HepG2 (cell line): ENCODE measurements around the gene BAZ2A. TPM values are rescaled to one million over a fixed set of nuclear protein-coding genes. Genes with fewer than 3 reads are reported as not detected.

Experiments used
- E2F1 ChIP-seq: sonication (generic); formaldehyde crosslinking; IDR thresholded peaks from 2 replicates; pipeline ENCODE4 v1.5.0; 2020; ENCODE audit warnings: missing genetic modification reagents
- FOXA3 ChIP-seq: IDR thresholded peaks from 2 replicates; pipeline ENCODE4 v1.6.1; 2016; ENCODE audit warnings: missing genetic modification reagents, missing compliant biosample characterization
- FOXM1 ChIP-seq: sonication (generic); formaldehyde crosslinking; IDR thresholded peaks from 2 replicates; pipeline ENCODE4 v1.5.0; 2020; ENCODE audit warnings: missing genetic modification reagents
- GABPB1 ChIP-seq: IDR thresholded peaks from 2 replicates; pipeline ENCODE4 v1.6.1; 2016; ENCODE audit warnings: mild to moderate bottlenecking, missing genetic modification reagents, moderate library complexity, missing compliant biosample characterization
- HNRNPH1 ChIP-seq: fragments of 200-400 bp; formaldehyde crosslinking; optimal IDR thresholded peaks from 2 replicates; pipeline ENCODE3; 2017; ENCODE audit warnings: mild to moderate bottlenecking, low read depth, low read length
- HOXA3 ChIP-seq: sonication (generic); formaldehyde crosslinking; IDR thresholded peaks from 2 replicates; pipeline ENCODE4 v1.5.0; 2020; ENCODE audit warnings: missing genetic modification reagents
- HOXA5 ChIP-seq: sonication (generic); formaldehyde crosslinking; IDR thresholded peaks from 2 replicates; pipeline ENCODE4 v1.4.0; 2020; ENCODE audit warnings: missing genetic modification reagents
- JDP2 ChIP-seq: sonication (generic); formaldehyde crosslinking; IDR thresholded peaks from 2 replicates; pipeline ENCODE4 v1.8.1; 2022; ENCODE audit warnings: missing genetic modification reagents, borderline replicate concordance
- KAT7 ChIP-seq: IDR thresholded peaks from 2 replicates; pipeline ENCODE4 v1.6.1; 2018; ENCODE audit warnings: borderline replicate concordance, missing compliant biosample characterization
- LBX2 ChIP-seq: sonication (generic); formaldehyde crosslinking; IDR thresholded peaks from 2 replicates; pipeline ENCODE4 v1.5.0; 2020; ENCODE audit warnings: missing genetic modification reagents, mild to moderate bottlenecking, borderline replicate concordance
- NFE2 ChIP-seq: sonication (generic); formaldehyde crosslinking; IDR thresholded peaks from 2 replicates; pipeline ENCODE4 v1.4.0; 2020; ENCODE audit warnings: missing genetic modification reagents
- PBX2 ChIP-seq: IDR thresholded peaks from 2 replicates; pipeline ENCODE4 v1.6.1; 2016; ENCODE audit warnings: control low read depth
- RARG ChIP-seq: sonication (generic); formaldehyde crosslinking; IDR thresholded peaks from 2 replicates; pipeline ENCODE4 v1.4.0; 2020; ENCODE audit warnings: low read depth, mild to moderate bottlenecking, missing genetic modification reagents
- SIX4 ChIP-seq: sonication (generic); formaldehyde crosslinking; IDR thresholded peaks from 2 replicates; pipeline ENCODE4 v1.4.0; 2020; ENCODE audit warnings: missing genetic modification reagents
- ZKSCAN8 ChIP-seq: IDR thresholded peaks from 2 replicates; pipeline ENCODE4 v1.6.1; 2016; ENCODE audit warnings: borderline replicate concordance, missing genetic modification reagents, missing compliant biosample characterization
- ZNF142 ChIP-seq: sonication (generic); formaldehyde crosslinking; IDR thresholded peaks from 2 replicates; pipeline ENCODE4 v1.4.0; 2020; ENCODE audit warnings: missing genetic modification reagents
- ZNF143 ChIP-seq: sonication (generic); formaldehyde crosslinking; IDR thresholded peaks from 2 replicates; pipeline ENCODE4 v1.4.0; 2020; ENCODE audit warnings: missing genetic modification reagents
- ZNF234 ChIP-seq: sonication (generic); formaldehyde crosslinking; conservative IDR thresholded peaks from 2 replicates; pipeline ENCODE4 v1.5.1; 2020; ENCODE audit warnings: mild to moderate bottlenecking, missing genetic modification reagents
- ZNF235 ChIP-seq: sonication (generic); formaldehyde crosslinking; IDR thresholded peaks from 2 replicates; pipeline ENCODE4 v1.8.1; 2023; ENCODE audit warnings: mild to moderate bottlenecking, missing genetic modification reagents, borderline replicate concordance
- ZNF362 ChIP-seq: sonication (generic); formaldehyde crosslinking; IDR thresholded peaks from 2 replicates; pipeline ENCODE4 v1.4.0; 2020; ENCODE audit warnings: missing genetic modification reagents, mild to moderate bottlenecking, borderline replicate concordance
- ZNF543 ChIP-seq: sonication (generic); formaldehyde crosslinking; IDR thresholded peaks from 2 replicates; pipeline ENCODE4 v1.4.0; 2020; ENCODE audit warnings: mild to moderate bottlenecking, missing genetic modification reagents
- polyA plus RNA-seq, 8 experiments: library from polyadenylated mRNA; depleted of rRNA in 3 of 8; stranded (reverse) in 7 of 8; unstranded in 1 of 8; fragments of >200 nt; fragmentation: Illumina TruSeq in 4 of 8; extraction: Trizol in 4 of 8; gene quantifications; 2 replicates each; pipeline versions ENCODE4 v1.2.1 to v1.2.3, GENCODE V29; 2011 to 2016; ENCODE audit warnings: low read depth in 4 of 8, missing spikeins in 1 of 8, mixed read lengths in 1 of 8; ENCODE audit not compliant: insufficient read depth in 1 of 8
- total RNA-seq, 5 experiments: library from RNA; depleted of rRNA; stranded (reverse); fragments of >200 nt; fragmentation: Illumina TruSeq; extraction: Trizol; gene quantifications; 2 replicates each; pipeline ENCODE4 v1.2.3, GENCODE V29; 2016; ENCODE audit warnings: low read depth in 1 of 5

BAZ2A gene
- total and polyA plus RNA-seq, 2 of the 13 experiments (the other 11 are each of a cell fraction or from before 2014, with no cell fraction given): 21.8 to 73.5 TPM

- no peak for TF ChIP-seq ZNF142
- TF ChIP-seq FOXM1: no peak
- no peak for TF ChIP-seq HOXA5
- TF ChIP-seq JDP2: no peak
- TF ChIP-seq PBX2: no peak
- TF ChIP-seq FOXA3 (CRISPR knock-in tag): peak; percentile 28; the same call in 1 of the 2 replicates
- 0 out of 2 replicates have a peak, but pooled peaks have one; percentile 27 for TF ChIP-seq HOXA3 (CRISPR knock-in tag)
- TF ChIP-seq NFE2 (CRISPR knock-in tag): no peak
- TF ChIP-seq GABPB1: peak; percentile 48; the same call in 1 of the 2 replicates
- TF ChIP-seq ZNF143 (CRISPR knock-in tag): no peak
- TF ChIP-seq E2F1 (CRISPR knock-in tag): no peak
- TF ChIP-seq ZNF234 (CRISPR knock-in tag): no peak
- TF ChIP-seq ZKSCAN8 (CRISPR knock-in tag): no peak
- no peak for TF ChIP-seq ZNF235
- no peak for TF ChIP-seq ZNF543 (CRISPR knock-in tag)
- no peak for TF ChIP-seq HNRNPH1
- no peak for TF ChIP-seq LBX2
- TF ChIP-seq RARG (CRISPR knock-in tag): no peak
- peak; percentile 61; the same call in 1 of the 2 replicates for TF ChIP-seq ZNF362
- TF ChIP-seq SIX4 (CRISPR knock-in tag): no peak
- TF ChIP-seq KAT7: peak; percentile 68; the same call in 1 of the 2 replicates
Measured at GRCh38 chr12:56628671-56629458, 1.3 kb downstream of the BAZ2A start (continued).
